Mesenchymal stem cell (in vitro differentiated cells and primary cell): ENCODE data around the gene WEE1.
"Not testable (repeated sequence)": the region's sequence is repeated elsewhere in the genome, so short reads cannot be mapped to it uniquely, and the experiment has no call there.

ENCODE experiments used
- DNase-seq: peaks from one replicate; pipeline ENCODE4 v3.0.0-alpha.2; 2013
- H2AFZ ChIP-seq: one replicate; pipeline ENCODE4 v1.6.1; 2013; ENCODE audit warnings: low read depth, mild to moderate bottlenecking, control low read depth, inconsistent platforms, low read length, moderate library complexity
- H2AK5ac ChIP-seq: 2 replicates; pipeline ENCODE4 v1.6.1; 2013; ENCODE audit warnings: low read length, moderate library complexity, mild to moderate bottlenecking, inconsistent platforms; ENCODE audit not compliant: severe bottlenecking
- H2BK120ac ChIP-seq: one replicate; pipeline ENCODE4 v1.6.1; 2013; ENCODE audit warnings: low read depth, mild to moderate bottlenecking, inconsistent platforms, low read length, moderate library complexity
- H2BK12ac ChIP-seq, 2 experiments: one replicate each; pipeline ENCODE4 v1.6.1; 2013; ENCODE audit warnings: inconsistent platforms in 2 of 2, low read length in 2 of 2, mild to moderate bottlenecking in 2 of 2, moderate library complexity in 2 of 2, control low read depth in 1 of 2
- H2BK15ac ChIP-seq: one replicate; pipeline ENCODE4 v1.6.1; 2013; ENCODE audit warnings: mild to moderate bottlenecking, low read depth, inconsistent platforms; ENCODE audit not compliant: poor library complexity, severe bottlenecking
- H2BK5ac ChIP-seq: 2 replicates; pipeline ENCODE4 v1.6.1; 2013; ENCODE audit warnings: low read depth, mild to moderate bottlenecking, low read length, control low read depth, inconsistent platforms; ENCODE audit not compliant: poor library complexity, severe bottlenecking
- H3K14ac ChIP-seq, 2 experiments: one replicate each; pipeline ENCODE4 v1.6.1; 2013; ENCODE audit warnings: inconsistent platforms in 2 of 2, low read length in 2 of 2, control low read depth in 1 of 2, mild to moderate bottlenecking in 1 of 2, moderate library complexity in 1 of 2
- H3K18ac ChIP-seq, 2 experiments: one replicate each; pipeline ENCODE4 v1.6.1; 2013; ENCODE audit warnings: inconsistent platforms in 2 of 2, low read length in 2 of 2, control low read depth in 1 of 2, low read depth in 1 of 2, mild to moderate bottlenecking in 1 of 2
- H3K23ac ChIP-seq, 2 experiments: one replicate each; pipeline ENCODE4 v1.6.1; 2013; ENCODE audit warnings: inconsistent platforms in 2 of 2, low read length in 2 of 2, mild to moderate bottlenecking in 2 of 2, moderate library complexity in 2 of 2, control low read depth in 1 of 2
- H3K27ac ChIP-seq: 2 replicates; pipeline ENCODE4 v1.5.1; 2013; ENCODE audit warnings: mild to moderate bottlenecking, moderate library complexity, low read length, control low read depth, inconsistent platforms; ENCODE audit not compliant: poor library complexity, severe bottlenecking
- H3K27me3 ChIP-seq, 2 experiments: 2 replicates each; pipeline versions ENCODE4 v1.6.1 to v1.7.0; 2013; ENCODE audit warnings: low read length in 2 of 2, mild to moderate bottlenecking in 2 of 2, moderate library complexity in 2 of 2, control low read depth in 1 of 2, inconsistent platforms in 1 of 2; ENCODE audit not compliant: control insufficient read depth in 1 of 2, insufficient read depth in 1 of 2
- H3K36me3 ChIP-seq, 2 experiments: 2 replicates each; pipeline versions ENCODE4 v1.6.1 to v1.7.0; 2013; ENCODE audit warnings: low read length in 2 of 2, control low read depth in 1 of 2, inconsistent platforms in 1 of 2, low read depth in 1 of 2, mild to moderate bottlenecking in 1 of 2; ENCODE audit not compliant: insufficient read depth in 2 of 2, control insufficient read depth in 1 of 2
- H3K4ac ChIP-seq, 2 experiments: one replicate each; pipeline ENCODE4 v1.6.1; 2013; ENCODE audit warnings: inconsistent platforms in 2 of 2, low read length in 2 of 2, mild to moderate bottlenecking in 2 of 2, moderate library complexity in 2 of 2, control low read depth in 1 of 2, low read depth in 1 of 2
- H3K4me1 ChIP-seq: 2 replicates; pipeline ENCODE4 v1.6.1; 2013; ENCODE audit warnings: low read depth, low read length, control low read depth; ENCODE audit not compliant: control insufficient read depth, insufficient read depth
- H3K4me2 ChIP-seq: 2 replicates; pipeline ENCODE4 v1.6.1; 2013; ENCODE audit warnings: low read length, mild to moderate bottlenecking, inconsistent platforms; ENCODE audit not compliant: poor library complexity, severe bottlenecking
- H3K4me3 ChIP-seq, 2 experiments: 2 replicates each; pipeline versions ENCODE4 v1.5.1 to v1.7.0; 2013; ENCODE audit warnings: low read length in 2 of 2, mild to moderate bottlenecking in 2 of 2, control low read depth in 1 of 2, low read depth in 1 of 2; ENCODE audit not compliant: insufficient read depth in 1 of 2
- H3K79me1 ChIP-seq: replicated peaks from 2 replicates; pipeline ENCODE4 v1.6.1; 2013; ENCODE audit warnings: mild to moderate bottlenecking, control low read depth, low read length, inconsistent platforms; ENCODE audit not compliant: poor library complexity, severe bottlenecking
- H3K9ac ChIP-seq: 2 replicates; pipeline ENCODE4 v1.7.0; 2013; ENCODE audit warnings: mild to moderate bottlenecking, low read length, moderate library complexity
- H3K9me3 ChIP-seq: 2 replicates; pipeline ENCODE4 v1.7.0; 2013; ENCODE audit warnings: mild to moderate bottlenecking, low read length; ENCODE audit not compliant: control insufficient read depth
- H4K8ac ChIP-seq: one replicate; pipeline ENCODE4 v1.6.1; 2013; ENCODE audit warnings: inconsistent platforms, mild to moderate bottlenecking, low read length, moderate library complexity
- H4K91ac ChIP-seq: one replicate; pipeline ENCODE4 v1.6.1; 2013; ENCODE audit warnings: mild to moderate bottlenecking, low read length, inconsistent platforms
- WGBS: methylation state at CpG from one replicate; pipeline ENCODE4 v1.1.7; 2013; ENCODE audit warnings: mixed read lengths; 5-methylcytosine and 5-hydroxymethylcytosine counted together

The WEE1 gene

GRCh38 chr11:9538548-9538947 lies 34.9 kb upstream of the WEE1 start:
- Histone ChIP-seq H3K9me3 (no peaks in the 10 kb centered on the region), H3K27ac (no peak overlapping the region), H3K14ac (no peak overlapping the region), H3K36me3 (no peaks in the 10 kb centered on the region), H2AFZ (no peak overlapping the region), H3K4me2 (no peak overlapping the region), H3K4ac (no peak overlapping the region), H2AK5ac (no peak overlapping the region), H3K27me3 (no peaks in the 10 kb centered on the region), H3K18ac (no peak overlapping the region), H2BK12ac (no peak overlapping the region), H2BK5ac (no peak overlapping the region), H3K4me3 (no peak overlapping the region), H4K8ac (no peak overlapping the region), H4K91ac (no peak overlapping the region), H3K9ac (no peak overlapping the region), H2BK120ac (no peak overlapping the region), H3K4me1 (peaks cover 4% of the 10 kb centered on the region), H3K79me1 (no peaks in the 10 kb centered on the region), H3K23ac (no peak overlapping the region), H2BK15ac (no peak overlapping the region)
- no peak for DNase-seq
- WGBS = 94% methylated on average over 2 of the region's 2 CpGs

- not testable (repeated sequence) for H3K4me1 ChIP-seq, H3K9ac ChIP-seq, H2BK120ac ChIP-seq, H2BK15ac ChIP-seq, H3K36me3 ChIP-seq, H3K79me1 ChIP-seq, H3K9me3 ChIP-seq, H4K8ac ChIP-seq, H3K27me3 ChIP-seq, H2AFZ ChIP-seq, H3K27ac ChIP-seq, H3K14ac ChIP-seq, H2BK12ac ChIP-seq, H4K91ac ChIP-seq, H3K4ac ChIP-seq, H2BK5ac ChIP-seq, H3K4me3 ChIP-seq, H3K23ac ChIP-seq, H3K4me2 ChIP-seq, H2AK5ac ChIP-seq, DNase-seq, H3K18ac ChIP-seq
- WGBS = 97% methylated on average over 5 of the region's 5 CpGs
Measured at GRCh38 chr11:9549216-9549615, 24.3 kb upstream of the WEE1 start.

DNA sequence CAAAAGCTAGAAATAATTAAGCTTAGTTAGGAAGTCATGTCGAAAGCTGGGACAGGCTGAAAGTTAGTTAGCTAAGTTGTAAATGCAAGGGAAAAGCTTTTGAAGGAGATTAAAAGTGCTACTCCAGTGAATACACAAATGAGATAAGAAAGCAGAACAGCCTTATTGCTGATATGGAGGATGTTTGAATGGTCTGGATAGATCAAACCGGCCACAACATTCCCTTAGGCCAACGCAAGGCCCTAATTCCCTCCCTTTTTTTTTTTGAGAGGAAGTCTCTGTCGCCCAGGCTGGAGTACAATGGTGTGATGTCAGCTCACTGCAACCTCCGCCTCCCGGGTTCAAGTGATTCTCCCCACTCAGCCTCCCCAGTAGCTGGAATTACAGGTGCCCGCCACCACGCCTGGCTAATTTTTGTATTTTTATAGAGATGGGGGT lies 23.3 kb upstream of the WEE1 start:
- H2BK5ac ChIP-seq = no peak overlapping the region
- no peak overlapping the region for H3K4me2 ChIP-seq
- no peak for DNase-seq
- no peak overlapping the region for H3K9ac ChIP-seq
- no peak overlapping the region for H2BK15ac ChIP-seq
- no peak overlapping the region for H3K27ac ChIP-seq
- 69% methylated on average over 6 of the region's 8 CpGs for WGBS
- no peak overlapping the region for H3K23ac ChIP-seq
- no peaks in the 10 kb centered on the region for H3K36me3 ChIP-seq
- H3K4me3 ChIP-seq = no peak overlapping the region
- H3K4ac ChIP-seq = no peak overlapping the region
- H3K27me3 ChIP-seq = no peaks in the 10 kb centered on the region
- no peak overlapping the region for H2AFZ ChIP-seq
- H4K91ac ChIP-seq = no peak overlapping the region
- H4K8ac ChIP-seq = no peak overlapping the region
- no peak overlapping the region for H2AK5ac ChIP-seq
- H2BK12ac ChIP-seq = no peak overlapping the region
- no peaks in the 10 kb centered on the region for H3K79me1 ChIP-seq
- no peaks in the 10 kb centered on the region for H3K9me3 ChIP-seq
- no peak overlapping the region for H3K14ac ChIP-seq
- H3K18ac ChIP-seq = no peak overlapping the region
- H3K4me1 ChIP-seq = peaks cover 3% of the 10 kb centered on the region
- no peak overlapping the region for H2BK120ac ChIP-seq

DNA sequence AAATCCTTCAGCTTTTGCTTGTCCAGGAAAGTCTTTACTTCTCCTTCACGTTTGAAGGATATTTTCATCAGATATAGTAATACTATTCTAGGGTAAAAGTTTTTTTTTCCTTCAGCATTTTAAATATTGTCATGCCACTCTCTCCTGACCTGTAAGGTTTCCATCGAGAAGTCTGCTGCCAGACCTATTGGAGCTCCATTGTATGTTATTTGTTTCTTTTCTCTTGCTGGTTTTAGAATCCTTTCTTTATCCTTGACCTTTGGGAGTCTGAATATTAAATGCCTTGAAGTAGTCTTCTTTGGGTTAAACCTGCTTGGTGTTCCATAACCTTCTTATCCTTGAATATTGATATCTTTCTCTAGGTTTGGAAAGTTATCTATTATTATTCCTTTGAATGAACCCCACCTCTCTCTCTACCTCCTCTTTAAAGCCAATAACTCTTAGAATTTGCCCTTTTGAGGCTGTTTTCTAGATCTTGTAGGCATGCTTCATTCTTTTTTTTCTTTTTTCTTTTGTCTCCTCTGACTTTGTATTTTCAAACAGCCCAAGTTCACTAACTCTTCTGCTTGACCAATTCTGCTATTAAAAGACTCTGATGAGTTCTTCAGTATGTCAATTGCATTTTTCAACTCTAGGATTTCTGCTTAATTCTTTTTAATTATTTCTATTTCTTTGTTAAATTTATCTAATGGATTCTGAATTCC lies 12.0 kb upstream of the WEE1 start:
- Histone ChIP-seq H2BK5ac (no peak overlapping the region), H3K23ac (no peak overlapping the region), H3K79me1 (no peaks in the 10 kb centered on the region), H2BK12ac (no peak overlapping the region), H3K4ac (no peak overlapping the region), H3K4me2 (no peak overlapping the region), H3K4me1 (peaks cover 7% of the 10 kb centered on the region), H4K91ac (no peak overlapping the region), H3K18ac (no peak overlapping the region), H3K4me3 (no peak overlapping the region), H3K9ac (no peak overlapping the region), H2AK5ac (no peak overlapping the region), H2AFZ (no peak overlapping the region), H4K8ac (no peak overlapping the region), H3K27ac (no peak overlapping the region), H2BK15ac (no peak overlapping the region), H3K27me3 (no peaks in the 10 kb centered on the region), H3K14ac (no peak overlapping the region), H2BK120ac (no peak overlapping the region), H3K9me3 (peaks cover 7% of the 10 kb centered on the region), H3K36me3 (peaks cover 0 to 5% of the 10 kb centered on the region in 2 experiments)
- no peak for DNase-seq
- WGBS = 100% methylated on average over 1 of the region's 2 CpGs
